DOHH2 (cell line): ENCODE measurements around the gene OR1J1.

Source experiments
- CTCF ChIP-seq: fragments of 200-600 bp; sonication (generic); IDR thresholded peaks from one replicate; pipeline ENCODE4 v1.5.1; 2014; ENCODE audit warnings: antibody characterized with exemption, mild to moderate bottlenecking, low read depth, low read length; ENCODE audit not compliant: poor library complexity, severe bottlenecking
- EZH2phosphoT487 ChIP-seq: fragments of 200-600 bp; sonication (generic); IDR thresholded peaks from 2 replicates; pipeline ENCODE4 v1.6.1; 2017; ENCODE audit warnings: borderline replicate concordance, mild to moderate bottlenecking, antibody characterized with exemption, low read length, moderate library complexity, mixed read lengths

GRCh38 chr9:122518226-122518625 lies 40.5 kb upstream of the OR1J1 start:
- TF ChIP-seq CTCF (no peak), EZH2phosphoT487 (no peak)
